ENCODE measurements around the gene AOPEP.

AOPEP gene

DNA sequence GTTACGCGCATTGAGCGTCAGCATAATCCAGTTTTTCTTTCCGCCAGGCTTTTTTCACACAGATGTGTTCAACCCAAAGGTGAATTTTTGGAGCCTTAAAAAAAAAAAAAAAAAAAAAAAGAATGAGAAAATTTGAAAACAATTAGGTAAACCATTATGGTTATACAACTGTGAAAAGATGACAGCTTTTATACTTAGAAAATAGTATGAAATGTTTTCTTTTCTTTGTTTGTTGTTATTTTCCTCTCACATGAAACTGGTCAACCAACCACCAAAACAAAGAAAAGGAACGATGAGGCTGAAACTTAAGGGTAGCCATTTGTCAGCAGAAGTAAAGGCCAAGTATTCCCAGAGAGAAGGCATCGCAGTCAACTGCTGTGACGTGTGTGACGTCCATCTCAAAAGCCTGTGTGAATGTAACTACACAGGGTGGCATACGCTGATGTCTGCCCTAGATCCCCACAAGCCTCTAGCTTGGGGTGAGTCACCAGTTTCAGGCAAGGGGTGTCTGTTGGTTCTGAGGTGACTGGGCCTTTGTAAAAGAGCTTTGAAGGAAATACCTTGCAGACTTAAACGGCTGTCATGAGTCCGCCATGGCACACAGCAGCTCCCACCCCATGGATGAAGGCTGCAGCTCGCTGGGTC is 182.9 kb downstream of the AOPEP start:
- H3K4me3 ChIP-seq (ENCODE audit: low read depth, low read length) = no peak overlapping the region

DNA sequence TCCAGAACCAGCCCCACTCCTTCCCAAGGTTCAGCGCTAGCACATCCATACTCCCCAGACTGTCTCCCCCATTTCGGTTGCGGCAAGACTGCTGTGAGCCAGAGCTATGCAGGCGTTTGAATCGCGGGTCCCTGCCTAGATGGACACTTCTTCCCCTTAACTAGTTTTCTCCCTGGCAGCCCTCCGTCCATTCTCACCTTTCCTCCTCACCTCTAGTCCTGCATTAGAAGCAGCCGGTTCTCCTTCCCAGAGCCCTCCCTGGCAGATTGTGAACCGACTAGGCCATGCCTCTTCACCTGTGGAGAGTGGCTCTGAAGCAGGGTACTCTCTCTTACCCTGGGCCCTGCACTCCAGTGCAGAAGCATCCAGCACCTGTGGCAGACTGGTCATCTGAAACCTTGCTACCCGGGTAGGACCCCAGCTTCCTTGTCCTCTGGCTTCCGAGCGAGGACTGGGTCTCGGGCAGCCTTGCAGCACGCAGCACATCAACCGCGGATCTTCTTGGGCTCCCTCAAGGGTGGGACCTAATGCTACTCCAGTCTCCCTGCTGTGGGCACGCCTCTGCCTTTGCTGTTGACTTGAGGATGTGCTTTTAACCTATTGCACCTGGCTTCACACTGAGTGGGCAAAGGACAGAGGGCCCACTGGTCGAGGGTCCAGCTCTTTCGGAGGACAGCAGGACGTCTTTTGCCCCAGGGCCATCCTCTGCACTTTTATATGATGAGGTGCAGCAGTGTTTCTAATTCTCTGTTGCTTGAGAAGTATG is 183.6 kb downstream of the AOPEP start:
- H3K4me3 ChIP-seq (ENCODE audit: low read depth, low read length) = no peak overlapping the region

DNA sequence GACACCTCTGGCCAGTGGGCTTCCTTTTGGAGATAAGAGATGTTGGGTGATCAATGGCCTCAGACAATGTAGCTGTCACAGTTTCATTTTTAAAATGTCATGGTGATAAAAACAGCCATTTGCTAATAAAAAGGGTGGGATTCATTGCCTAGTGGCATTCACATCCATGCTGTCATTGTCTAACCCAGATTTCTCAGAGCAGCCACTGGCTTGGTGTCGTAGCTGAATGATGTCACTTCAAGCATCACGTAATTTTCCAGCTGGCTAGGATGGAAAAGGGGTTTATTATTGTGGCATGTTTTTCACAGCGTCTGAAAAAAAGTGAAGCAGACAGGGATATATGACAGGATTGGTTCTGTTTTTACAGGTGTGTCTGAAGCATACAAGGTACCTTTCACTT is 184.7 kb downstream of the AOPEP start:
- no peak overlapping the region for H3K4me3 ChIP-seq (ENCODE audit: low read depth, low read length)

DNA sequence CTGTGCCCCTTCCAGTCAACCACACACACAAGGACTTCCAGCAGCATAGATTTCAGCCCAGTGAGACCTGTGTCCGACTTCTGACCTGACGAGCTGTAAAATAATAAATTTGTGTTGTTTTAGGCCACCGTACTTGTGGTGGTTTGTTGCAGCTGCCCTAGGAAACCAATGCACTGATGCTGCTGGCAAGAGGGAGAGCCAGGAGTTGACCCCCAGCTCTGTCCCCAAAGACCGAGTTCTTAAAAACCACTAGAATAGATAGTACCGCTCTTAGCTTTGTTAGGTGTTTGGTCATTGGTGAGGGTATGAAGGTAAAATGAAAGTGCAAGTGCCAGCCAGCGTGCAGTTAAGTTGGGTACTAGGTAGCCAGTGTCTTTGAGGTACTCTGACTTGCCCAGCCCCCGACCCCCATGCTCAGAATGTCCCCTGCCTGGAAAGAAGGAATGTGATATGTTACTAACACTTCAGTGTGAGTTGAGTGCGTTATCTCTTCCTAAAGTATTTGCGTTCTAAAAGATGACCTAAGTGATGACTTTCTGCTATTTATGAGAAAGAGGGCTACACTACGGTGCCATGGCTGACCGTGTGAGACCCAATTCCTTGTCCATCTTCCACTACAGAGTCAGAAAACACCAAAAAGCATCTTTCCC is 185.6 kb downstream of the AOPEP start:
- no peak overlapping the region for H3K4me3 ChIP-seq (ENCODE audit: low read depth, low read length)

DNA sequence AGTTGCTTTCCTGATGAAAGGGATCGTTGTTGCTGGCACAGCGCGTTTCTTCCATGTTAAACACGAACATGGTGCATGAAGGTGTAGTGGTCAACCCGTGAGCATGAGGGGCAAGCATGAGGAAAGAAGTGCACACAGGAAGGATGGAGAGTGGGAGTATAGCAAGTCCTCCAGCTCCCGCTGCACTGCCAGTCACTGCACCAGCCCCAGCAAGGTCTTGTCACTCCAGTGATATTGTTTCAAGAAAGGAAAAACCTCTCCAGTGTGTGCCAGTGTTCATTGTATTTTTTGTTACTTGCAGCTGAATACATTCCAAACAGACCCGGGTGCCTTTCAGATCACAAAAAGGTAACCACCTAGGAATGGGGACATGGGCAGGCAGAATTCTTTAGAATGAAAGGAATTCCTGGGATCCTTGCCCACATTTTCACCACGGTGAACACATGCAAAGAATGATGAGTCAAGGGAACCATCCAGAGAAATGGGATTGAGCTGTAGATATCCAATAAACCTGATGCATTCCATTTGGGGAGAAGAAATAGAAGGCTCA is 186.3 kb downstream of the AOPEP start:
- no peak overlapping the region for H3K4me3 ChIP-seq (ENCODE audit: low read depth, low read length)

DNA sequence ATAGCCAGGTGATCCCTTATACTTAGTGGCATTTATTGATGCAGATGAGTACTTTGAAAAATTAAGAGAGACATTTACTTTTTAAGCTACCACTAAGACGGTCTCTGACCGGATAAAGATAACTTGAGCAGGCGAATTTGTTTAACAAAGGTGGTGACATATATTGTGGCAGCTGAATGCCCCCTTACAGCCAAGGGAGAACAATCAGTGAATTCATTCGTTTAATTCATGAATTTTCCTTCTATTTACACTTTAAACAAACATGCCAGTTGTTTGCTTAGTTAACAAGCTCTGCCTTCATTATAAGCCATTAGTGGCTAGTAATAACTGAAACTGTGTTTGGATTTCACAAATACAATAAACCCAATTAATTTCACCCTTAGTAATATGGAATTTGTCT is 187.1 kb downstream of the AOPEP start:
- H3K4me3 ChIP-seq (ENCODE audit: low read depth, low read length) = no peak overlapping the region

DNA sequence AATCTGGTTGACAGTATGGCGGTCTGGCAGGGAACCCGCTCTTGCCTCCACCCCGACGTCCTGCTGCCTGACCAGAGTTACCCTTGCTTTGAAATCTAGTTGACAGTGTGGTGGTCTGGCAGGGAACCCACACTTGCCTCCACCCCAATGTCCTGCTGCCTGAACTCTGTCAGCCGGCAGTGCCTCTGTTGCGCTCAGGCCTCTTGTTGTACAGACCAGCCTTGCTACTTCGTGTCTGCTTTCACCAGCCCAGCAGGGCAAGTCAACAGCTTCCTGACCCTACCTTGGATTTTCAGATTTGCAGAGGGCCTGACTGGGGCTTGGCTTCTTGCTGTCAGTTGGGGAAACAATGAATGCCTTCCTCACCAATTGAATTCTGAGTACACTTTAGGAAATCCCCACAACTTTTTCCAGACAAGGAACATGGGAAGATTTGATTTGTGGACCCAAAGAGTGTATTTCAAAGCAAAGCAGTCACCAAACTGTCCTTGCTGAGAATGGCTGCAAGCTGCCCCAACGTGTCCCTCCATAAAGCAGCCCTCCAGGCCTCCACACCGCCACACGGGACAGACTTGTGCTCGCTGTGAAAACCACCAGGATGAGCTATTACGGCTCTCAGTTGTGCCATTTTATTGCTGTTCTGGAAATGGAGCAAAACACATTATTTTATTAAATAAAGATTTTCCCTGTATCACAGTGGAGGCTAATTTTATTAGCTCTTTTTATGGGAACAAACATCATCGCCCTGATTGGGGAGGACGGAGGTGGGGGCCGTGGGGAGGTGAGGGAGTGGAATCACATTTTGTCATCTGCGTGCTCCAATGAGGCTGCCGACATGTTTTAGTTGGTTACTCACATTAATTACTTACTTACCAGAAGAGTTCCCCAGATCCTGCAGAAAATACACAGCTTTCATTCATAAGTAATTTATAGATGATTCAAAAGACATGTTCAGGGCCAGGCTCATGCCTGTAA is 189.3 kb downstream of the AOPEP start:
- H3K4me3 ChIP-seq (ENCODE audit: low read depth, low read length) = no peak overlapping the region

DNA sequence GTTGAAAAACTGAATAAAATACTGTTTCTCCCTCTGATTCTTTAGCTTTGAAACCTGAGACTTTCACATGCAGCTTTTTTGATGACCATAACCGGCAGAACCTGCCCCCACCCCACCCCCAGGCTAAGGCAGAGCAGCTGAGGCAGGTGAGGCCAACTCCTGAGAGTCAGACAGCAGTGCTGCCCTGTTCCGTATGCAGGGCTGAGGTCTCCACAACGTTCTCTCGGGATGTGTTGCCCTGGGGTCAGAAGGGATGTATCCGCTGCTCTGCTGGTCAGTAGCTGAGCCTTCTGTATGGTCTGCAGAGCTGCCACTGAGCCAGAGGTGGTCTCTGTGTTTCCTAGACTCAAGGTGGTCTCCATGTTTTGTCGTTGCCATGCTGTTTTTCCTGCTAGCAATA is 190.5 kb downstream of the AOPEP start:
- H3K4me3 ChIP-seq (ENCODE audit: low read depth, low read length) = no peak overlapping the region

DNA sequence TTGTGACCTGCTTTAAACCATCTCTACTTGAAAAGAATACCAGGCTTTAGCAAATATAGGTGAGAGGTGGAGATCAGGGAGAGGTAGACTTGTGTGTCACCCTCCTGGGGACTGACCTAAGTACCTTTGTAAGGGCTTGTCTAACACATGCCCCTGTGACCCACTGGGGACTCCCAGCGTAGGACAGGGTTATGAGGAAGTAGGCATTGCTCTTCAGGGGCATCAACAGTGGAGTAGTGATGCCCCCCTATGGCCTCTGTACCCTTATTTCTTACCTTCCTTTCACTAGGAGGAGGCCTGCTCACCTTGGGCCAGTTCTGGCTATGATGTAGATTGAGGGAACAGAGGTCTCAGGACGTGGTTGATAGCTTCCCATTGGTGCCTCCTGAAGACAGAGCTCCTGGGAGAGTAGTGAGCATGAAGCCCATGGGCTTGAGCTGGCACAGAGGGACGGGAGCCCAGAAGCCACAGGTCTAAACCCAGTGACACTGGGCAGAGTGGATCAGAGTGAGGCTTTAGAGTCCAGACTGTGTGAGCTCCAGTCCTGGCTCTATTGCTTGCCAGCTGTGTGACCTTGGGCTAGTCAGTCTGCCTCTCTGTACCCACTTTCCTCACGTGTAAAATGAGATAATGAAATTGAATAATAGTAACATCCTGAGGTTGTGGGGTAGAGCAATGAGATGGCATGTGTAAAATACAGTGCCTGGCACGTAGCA is 191.7 kb downstream of the AOPEP start:
- no peak overlapping the region for H3K4me3 ChIP-seq (ENCODE audit: low read depth, low read length)

DNA sequence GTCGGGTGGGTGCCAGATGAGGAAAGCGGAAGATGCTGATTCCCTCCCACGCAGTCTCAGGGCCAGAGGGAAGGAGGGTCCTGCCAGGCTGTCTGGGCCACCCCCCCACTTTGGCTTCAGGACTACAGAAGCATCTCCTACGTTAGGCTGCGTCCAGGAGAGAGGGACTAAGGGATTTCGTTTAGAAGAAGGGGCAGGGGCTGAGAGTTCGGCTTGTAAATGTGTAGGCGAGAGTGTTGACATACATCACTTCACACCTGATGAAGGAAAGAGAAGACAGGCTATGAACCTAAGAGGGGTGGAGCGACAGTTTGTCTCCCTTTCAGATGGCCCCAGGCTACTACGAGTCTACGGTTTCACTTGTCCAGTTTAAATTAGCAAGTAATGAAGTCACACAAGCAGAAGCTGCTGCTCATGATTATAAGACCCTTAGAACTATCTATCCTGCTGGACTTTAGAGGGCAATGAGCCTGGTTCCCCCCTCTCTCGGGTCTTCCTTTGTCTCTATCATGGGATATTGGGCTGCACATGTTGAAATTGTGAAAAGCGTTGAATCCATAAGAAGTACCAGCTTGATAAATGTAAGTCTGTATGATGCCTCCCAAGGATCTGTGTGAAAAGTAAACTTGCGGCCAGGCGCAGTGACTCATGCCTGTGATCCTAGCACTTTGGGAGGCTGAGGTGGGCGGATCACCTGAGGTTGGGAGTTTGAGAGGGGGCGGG is 193.0 kb downstream of the AOPEP start:
- H3K4me3 ChIP-seq (ENCODE audit: low read depth, low read length) = no peak overlapping the region

DNA sequence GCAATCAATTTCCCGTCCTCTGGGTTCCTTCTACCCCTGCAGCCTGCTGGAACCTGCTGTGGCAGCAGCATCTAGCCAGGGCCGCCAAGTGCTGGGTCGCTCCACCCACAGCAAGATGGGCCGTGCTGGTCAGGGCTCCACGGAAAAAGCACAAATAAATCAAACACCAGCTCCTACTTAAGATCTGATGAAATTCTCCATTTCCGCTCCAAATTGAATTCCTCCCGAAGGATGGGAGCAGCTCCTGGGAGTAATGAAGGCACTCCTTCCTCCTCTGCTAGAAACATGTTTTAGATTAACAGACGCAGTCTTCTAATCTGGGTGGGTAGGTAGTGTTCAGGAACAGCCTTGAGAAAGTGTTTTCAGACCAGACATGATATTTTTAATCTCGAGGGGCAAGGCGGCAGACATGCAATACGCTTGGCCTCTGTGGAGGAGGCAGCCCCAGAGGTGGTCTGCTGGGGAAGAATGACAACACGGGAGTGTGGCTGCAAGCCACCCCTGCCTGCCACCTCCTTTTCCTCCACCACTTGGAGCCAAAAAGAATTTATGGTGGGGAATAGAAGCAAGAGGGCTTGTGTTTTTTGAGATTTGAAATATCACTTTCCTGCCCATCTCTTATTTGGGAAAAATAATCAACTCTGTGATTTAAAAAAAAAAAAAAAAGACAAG is 194.1 kb downstream of the AOPEP start:
- no peak overlapping the region for H3K4me3 ChIP-seq (ENCODE audit: low read depth, low read length)

DNA sequence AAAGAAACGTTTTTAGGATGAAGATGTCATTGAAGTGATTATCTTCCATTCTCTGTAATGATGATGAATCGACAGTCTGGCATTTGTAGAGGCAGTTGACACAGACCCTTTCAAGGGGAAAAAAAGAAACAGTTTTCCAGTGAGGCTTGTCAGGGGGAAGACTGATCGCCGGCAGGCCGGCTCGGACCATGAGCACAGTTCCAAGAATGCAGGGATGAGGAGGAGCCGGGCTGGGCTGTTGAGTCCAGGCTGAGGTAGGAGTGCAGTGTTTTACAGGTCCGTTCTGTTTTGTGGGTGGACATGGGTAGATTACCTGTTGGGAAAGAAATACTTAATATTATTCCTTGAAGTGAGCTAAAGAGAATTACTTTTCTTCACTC is 194.6 kb downstream of the AOPEP start:
- H3K4me3 ChIP-seq (ENCODE audit: low read depth, low read length) = no peak overlapping the region

DNA sequence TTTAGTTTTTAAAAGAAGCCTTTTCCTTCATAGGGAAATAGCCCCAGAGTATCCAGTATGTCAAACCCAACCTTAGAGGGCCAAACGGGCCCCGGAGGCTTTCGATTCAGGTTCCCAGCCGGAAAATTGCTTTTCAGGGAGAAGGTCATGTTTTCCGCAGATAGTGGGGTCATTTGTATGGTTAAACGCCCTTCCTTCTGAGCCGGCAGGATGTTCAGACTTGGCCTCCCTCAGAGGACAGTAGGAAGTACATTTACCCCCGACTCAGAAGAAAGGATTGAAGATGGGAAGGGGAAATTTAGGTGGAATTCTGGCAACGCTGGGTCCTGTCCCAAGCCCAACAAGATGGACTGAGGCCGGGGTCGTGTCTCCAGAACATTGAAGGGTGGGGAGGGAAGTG is 195.2 kb downstream of the AOPEP start:
- no peak overlapping the region for H3K4me3 ChIP-seq (ENCODE audit: low read depth, low read length)

DNA sequence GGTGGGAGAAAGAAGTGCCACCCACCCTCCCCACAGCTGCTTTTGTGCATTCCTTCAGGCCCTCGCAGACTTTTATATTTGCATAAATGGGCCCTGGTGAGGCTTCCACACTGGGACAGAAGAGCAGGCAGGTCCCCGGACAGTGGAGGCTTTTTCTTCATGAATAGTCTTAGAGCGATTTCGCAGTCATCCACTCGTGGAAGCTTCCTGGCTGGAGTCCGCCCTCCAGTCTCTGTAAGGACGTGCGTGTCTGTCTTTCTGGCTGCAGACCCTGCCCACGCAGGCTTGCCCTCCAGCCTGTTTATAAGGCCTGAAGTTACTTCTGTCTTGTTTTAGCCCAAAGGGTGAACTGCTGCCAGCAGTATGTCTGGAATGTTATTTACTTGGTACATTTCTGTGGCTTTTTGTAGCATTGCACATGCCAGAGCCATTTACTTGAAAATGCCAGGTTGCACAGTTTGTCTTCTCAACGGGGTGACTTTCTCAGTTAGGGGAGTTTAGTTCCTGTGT is 195.7 kb downstream of the AOPEP start:
- H3K4me3 ChIP-seq (ENCODE audit: low read depth, low read length) = no peak overlapping the region

DNA sequence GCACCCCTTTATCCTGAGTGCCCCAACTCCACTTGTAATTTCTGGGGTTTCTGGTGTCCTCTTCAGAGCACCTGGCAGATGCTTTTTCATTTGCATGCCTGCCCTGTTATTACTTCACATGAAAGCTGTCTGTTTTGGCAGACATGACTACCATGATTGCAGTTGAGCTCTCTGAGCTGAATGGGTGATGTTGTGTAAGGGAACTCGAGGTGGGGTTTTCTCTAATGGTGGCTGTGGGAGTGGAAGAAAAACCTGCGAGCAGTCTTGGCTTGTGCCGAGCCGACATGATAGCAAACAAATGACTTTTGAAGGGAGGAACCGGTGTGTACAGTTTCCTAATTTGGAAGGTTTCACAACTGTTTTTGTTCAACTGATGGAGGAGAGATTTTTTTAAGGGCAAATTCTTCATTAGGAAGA is 196.2 kb downstream of the AOPEP start:
- H3K4me3 ChIP-seq (ENCODE audit: low read depth, low read length) = no peak overlapping the region

DNA sequence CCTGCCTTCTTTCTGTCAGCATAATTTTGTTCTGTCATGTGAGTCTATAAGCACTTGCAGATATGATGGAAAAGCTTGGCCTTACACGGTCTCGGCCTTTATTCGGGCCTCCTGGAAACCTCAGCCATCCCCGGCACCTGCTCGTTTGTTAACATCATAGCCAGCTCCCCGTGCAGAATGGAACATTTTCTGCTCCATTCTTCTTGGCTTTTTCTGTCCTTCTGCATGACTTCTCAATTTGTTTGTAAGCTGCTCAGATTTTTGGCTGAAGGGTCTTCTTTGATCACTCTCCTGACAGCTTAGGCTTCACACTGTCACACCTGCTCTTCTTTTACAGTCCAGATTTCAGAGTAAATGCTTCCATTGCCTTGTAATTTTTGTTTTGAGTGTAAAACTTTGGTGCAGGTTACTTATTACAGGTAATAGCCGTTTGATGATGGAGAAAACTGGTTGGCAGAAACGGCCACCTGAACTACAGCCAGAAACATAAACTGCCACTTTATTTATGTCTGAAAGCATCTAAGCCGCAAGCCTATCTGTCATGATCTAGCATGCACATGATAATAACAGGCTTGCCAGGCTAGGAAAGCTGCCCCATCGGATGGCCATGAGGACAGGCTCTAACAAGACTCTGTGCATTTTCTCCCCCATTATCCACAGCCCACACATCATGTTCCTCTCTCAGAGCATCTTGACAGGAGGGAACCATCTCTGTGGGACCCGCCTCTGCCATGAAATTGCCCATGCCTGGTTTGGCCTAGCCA is 197.0 kb downstream of the AOPEP start:
- no peak overlapping the region for H3K4me3 ChIP-seq (ENCODE audit: low read depth, low read length)

DNA sequence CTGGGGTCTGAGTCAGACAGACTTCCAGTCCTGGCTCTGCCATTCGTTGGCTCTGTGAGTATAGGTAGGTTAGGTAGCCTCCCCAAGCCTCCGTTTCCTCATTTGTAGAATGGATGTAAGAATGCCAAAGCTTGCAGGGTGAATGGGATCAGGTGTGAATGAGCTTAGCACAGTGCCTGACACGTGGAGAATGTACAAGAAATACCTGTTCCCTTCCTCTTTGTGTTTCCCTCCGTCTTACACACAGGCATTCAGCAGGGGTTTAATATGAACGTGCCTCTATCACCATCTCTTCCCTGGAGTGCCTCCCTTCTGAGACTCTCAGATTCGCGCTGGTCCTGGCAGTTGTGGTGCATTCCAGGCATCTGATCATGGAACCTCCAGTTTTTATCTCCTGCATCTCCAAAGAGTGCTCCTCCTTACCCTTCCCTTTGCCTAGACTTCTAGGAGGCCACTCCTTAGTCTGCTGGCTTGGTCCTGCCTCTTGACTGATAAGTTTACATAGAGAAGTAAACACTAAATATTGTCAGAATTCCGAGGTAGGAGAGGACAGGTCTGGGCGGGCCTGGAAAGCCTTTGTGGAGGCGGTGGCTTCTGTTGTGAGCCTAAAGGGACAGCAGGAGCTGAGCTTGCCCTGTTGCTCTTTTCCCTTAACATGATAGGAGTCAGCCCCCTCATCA is 199.4 kb downstream of the AOPEP start:
- H3K4me3 ChIP-seq (ENCODE audit: low read depth, low read length) = no peak overlapping the region

DNA sequence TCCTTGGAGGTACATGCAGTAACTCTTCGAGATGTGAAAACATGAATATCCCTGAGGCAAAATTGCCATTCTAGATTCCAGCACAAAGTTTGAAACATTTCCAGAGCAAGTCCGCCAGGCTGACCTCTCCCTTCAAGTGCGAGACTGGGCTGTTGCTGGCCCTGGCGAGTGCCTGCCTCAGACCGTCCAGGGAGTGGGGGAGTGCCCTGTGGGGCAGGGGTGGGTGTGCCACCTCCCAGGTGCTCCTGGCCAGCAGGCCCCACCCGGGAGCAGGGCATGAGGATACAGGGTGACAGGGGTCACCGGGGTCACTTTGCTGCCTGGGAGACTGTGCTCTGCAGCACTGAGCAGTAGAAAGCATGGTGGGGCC is 199.9 kb downstream of the AOPEP start:
- no peak overlapping the region for H3K4me3 ChIP-seq (ENCODE audit: low read depth, low read length)

Measured in iPS-11a (cell line).